ENCODE data around the gene SMG6. TPM values are rescaled to one million over a fixed set of nuclear protein-coding genes. Genes with fewer than 3 reads are reported as not detected.

SMG6 gene
- total and polyA plus RNA-seq, 2 donors (not counting 3 experiments of a cell fraction or from before 2014, with no cell fraction given), result 40.1 to 42.2 TPM

DNA sequence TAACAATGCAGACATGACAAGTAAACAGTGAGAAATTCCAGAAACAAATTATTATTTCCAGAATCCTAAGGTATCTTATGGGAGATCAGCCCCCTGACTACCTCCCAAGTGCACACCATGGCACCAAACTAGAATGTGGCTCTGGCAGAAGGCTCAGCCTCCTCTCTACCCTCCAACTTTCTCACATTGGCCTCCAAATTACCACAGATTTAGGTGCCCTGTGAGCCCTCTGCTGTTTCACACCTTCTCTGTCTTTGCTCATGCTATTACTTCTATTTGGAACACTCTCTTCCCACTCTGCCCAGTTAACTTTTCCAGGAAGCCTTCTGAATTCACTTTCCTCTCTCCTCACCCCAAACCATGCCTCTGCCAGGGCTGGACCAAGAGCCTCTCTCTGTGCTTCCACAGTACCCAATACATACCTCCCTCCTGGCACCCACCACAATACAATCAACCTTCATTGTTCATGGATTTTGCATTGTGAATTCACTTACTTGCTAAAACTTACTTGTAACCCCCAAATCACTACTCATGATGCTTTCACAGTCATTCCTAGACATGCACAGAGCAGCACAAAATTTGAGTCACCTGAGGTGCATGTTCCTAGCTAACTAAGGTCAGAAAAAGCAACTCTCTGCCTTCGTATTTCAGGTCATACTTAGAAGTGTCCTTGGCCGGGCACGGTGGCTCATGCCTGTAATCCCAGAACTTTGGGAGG lies 31.4 kb downstream of the SMG6 start:
- no peak overlapping the region for H3K4me2 ChIP-seq (ENCODE audit: insufficient read depth, low read length)
- dilution Hi-C loops (cut with MboI; ENCODE audit: extremely low pct_ligation_motif_present, low sequenced_read_pairs) (no loop called here), intact Hi-C loops (cut with micrococcal nuclease) (no loop called here)
- TF ChIP-seq GATA2 (IDR thresholded peaks at IDR 0.05; ENCODE audit: insufficient read depth, insufficient read length, low read depth, low read length) (no peak), MYC (IDR thresholded peaks at IDR 0.05; ENCODE audit: low read depth, low read length) (no peak), FOS (IDR thresholded peaks at IDR 0.05; ENCODE audit: borderline replicate concordance, insufficient read depth, low read length) (no peak), JUN (IDR thresholded peaks at IDR 0.05; ENCODE audit: borderline replicate concordance, insufficient read depth, insufficient read length, low read depth) (no peak), EZH2 (IDR thresholded peaks at IDR 0.05; ENCODE audit: borderline replicate concordance, low read depth, low read length, severe bottlenecking) (no peak)
- TF ChIP-seq, protein P1, sequence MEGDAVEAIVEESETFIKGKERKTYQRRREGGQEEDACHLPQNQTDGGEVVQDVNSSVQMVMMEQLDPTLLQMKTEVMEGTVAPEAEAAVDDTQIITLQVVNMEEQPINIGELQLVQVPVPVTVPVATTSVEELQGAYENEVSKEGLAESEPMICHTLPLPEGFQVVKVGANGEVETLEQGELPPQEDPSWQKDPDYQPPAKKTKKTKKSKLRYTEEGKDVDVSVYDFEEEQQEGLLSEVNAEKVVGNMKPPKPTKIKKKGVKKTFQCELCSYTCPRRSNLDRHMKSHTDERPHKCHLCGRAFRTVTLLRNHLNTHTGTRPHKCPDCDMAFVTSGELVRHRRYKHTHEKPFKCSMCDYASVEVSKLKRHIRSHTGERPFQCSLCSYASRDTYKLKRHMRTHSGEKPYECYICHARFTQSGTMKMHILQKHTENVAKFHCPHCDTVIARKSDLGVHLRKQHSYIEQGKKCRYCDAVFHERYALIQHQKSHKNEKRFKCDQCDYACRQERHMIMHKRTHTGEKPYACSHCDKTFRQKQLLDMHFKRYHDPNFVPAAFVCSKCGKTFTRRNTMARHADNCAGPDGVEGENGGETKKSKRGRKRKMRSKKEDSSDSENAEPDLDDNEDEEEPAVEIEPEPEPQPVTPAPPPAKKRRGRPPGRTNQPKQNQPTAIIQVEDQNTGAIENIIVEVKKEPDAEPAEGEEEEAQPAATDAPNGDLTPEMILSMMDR (IDR thresholded peaks at IDR 0.05; ENCODE audit: extremely low read depth in 1 of 2, insufficient read depth in 1 of 2, low read depth in 1 of 2, low read length in 2 of 2), result no peak
- H4K20me1 ChIP-seq (replicated peaks; ENCODE audit: control insufficient read depth, extremely low read depth, insufficient read depth, low read length), result no peaks in the 10 kb centered on the region
- no peaks in the 10 kb centered on the region for H3K27me3 ChIP-seq (ENCODE audit: control insufficient read depth in 2 of 2, insufficient read depth in 2 of 2, low read length in 2 of 2)
- POLR2A ChIA-PET, result no interaction called here
- no TSS peak for BruUV-seq (replicated peaks)
- H3K9ac ChIP-seq (replicated peaks; ENCODE audit: extremely low read depth, insufficient read depth, low read length), result no peak overlapping the region
- no peak for FAIRE-seq
- no peaks in the 10 kb centered on the region for H3K4me1 ChIP-seq (ENCODE audit: control insufficient read depth, extremely low read depth, insufficient read depth, low read length)
- H2AFZ ChIP-seq (ENCODE audit: low read depth, low read length), result no peak overlapping the region
- peaks cover 3% of the 10 kb centered on the region in 2 experiments for H3K36me3 ChIP-seq (ENCODE audit: control insufficient read depth in 2 of 2, extremely low read depth in 1 of 2, insufficient read depth in 2 of 2, low read length in 2 of 2)
- no peak overlapping the region for H3K4me3 ChIP-seq (replicated peaks in 1 of 3; ENCODE audit: insufficient read depth in 1 of 3, low read depth in 1 of 3, low read length in 3 of 3)
- H3K9me3 ChIP-seq (replicated peaks; ENCODE audit: control insufficient read depth, insufficient read depth, low read length), result no peaks in the 10 kb centered on the region
- H3K9me1 ChIP-seq (replicated peaks; ENCODE audit: control insufficient read depth, extremely low read depth, insufficient read depth, low read length), result no peaks in the 10 kb centered on the region
- no peaks in the 10 kb centered on the region for H3K79me2 ChIP-seq (ENCODE audit: control insufficient read depth, insufficient read depth, low read length)
- CTCF ChIA-PET, result no interaction called here
- no peak for DNase-seq (ENCODE audit: low read depth, low spot score)
- no peak overlapping the region for H3K27ac ChIP-seq (ENCODE audit: insufficient read depth, low read depth, low read length)
